PC-3 (cell line): ENCODE data around the gene TRPC1.

Source experiments
- CTCF ChIP-seq: fragments of 300-600 bp; sonication (generic); conservative IDR thresholded peaks from 2 replicates; pipeline ENCODE4 v1.5.1; 2017; ENCODE audit warnings: antibody characterized with exemption, low read depth, mild to moderate bottlenecking, low read length
- EZH2 ChIP-seq: fragments of 300-600 bp; sonication (generic); IDR thresholded peaks from one replicate; pipeline ENCODE4 v1.6.1; 2017; ENCODE audit warnings: antibody characterized with exemption, mild to moderate bottlenecking, low read length; ENCODE audit not compliant: unreplicated experiment
- EZH2phosphoT487 ChIP-seq: fragments of 300-600 bp; sonication (generic); IDR thresholded peaks from 2 replicates; pipeline ENCODE4 v1.6.1; 2018; ENCODE audit warnings: mild to moderate bottlenecking, antibody characterized with exemption, low read length, borderline replicate concordance

- TF ChIP-seq CTCF: no peak
- no peak for TF ChIP-seq EZH2
- no peak for TF ChIP-seq EZH2phosphoT487
Measured at GRCh38 chr3:142784228-142784627, 60.4 kb downstream of the TRPC1 start.
